Fibroblast of skin of left biceps (primary cell): ENCODE measurements around the gene ZFHX3.

Source experiments
- DNase-seq, 2 experiments: peaks; one replicate each; pipeline ENCODE4 v3.0.0-alpha.2; 2013; ENCODE audit warnings: low read depth in 2 of 2

The ZFHX3 gene

DNA sequence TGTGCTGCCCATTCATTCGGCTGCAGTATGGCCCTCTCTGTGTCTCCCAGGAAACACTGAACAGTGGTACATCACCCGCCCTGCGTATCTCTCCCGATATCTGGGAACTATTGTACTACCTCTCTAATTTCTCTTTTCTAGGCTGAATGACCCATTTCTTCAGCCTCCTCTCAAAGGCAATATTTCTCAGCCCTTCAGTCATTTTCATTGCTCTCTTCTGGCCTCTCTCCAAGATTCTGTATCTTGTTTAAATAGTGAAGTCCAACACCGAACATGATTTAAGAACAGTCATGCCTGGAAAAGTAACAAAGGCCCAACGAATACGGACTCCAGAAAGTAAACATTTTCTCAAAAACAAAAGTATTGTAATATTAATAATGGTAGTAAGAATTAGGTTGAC, 220.1 kb downstream of the ZFHX3 start:
- no peak for DNase-seq

DNA sequence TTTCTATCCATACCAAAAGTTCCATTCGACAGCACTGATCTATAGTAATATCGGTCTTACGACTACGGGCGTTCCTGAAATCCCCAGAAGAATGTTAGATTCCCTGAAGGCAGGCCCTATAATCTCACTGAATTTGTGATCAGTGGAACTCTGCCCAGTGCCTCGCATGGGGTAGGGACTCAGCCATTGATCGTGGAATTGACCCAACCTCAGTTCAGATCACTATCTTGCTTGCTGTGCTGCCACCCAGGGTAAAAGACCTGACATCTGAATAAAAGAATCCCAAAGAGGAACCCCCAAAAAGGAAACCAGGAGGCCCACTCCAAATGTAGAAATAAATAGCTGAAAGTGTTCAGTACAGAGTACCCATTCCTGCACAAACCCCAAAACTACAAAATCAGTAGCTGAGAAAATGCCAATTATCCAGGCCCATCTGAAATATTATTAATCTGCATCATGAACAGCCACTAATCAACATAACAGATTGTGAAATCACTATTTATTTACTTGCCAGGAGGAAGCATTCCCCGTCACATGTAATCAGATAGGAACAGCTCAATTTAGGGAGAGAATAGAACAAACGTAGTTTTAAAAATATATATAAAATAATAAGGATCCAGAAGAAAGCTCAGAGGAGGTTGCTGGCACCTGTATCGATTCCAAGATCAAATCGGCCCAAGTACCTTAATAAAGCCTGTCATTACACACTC, 221.9 kb downstream of the ZFHX3 start:
- DNase-seq: no peak

DNA sequence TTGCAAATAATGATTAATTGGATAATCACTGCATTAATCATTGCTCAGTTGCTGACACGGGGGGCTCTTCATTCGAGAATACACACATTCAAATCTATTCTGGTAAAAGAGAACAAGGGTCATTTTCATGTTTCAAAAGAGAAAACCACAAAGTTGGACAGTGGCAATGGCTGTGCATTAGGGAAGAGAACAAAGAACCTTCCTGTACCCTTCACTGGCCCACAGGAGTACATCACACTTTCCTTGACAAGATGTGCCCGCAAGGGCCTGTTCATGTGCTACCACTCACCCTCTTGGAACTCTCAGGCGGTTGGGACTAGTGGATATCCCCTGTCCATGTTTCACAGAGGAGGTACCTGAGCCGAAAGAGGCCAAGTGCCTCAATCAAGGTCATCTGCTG, 223.2 kb downstream of the ZFHX3 start:
- DNase-seq: no peak

DNA sequence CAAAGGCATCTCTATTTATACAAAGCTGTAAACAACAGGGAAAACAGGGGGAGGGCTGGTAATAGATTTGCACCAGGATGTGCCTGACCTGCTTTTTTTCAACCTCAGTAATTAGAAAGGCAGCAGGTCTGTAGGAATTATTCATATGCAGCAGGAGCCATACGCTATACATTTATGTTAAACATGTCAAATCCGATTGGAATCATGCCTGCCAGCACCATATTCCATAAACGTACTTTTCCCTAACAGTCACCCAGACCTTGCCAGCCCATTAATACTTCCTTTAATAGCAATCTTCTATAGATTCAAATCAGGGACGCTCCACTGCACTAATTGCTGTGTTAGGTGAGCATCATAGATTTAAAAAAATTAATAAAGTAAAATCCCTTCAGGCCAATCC, 223.9 kb downstream of the ZFHX3 start:
- no peak for DNase-seq

DNA sequence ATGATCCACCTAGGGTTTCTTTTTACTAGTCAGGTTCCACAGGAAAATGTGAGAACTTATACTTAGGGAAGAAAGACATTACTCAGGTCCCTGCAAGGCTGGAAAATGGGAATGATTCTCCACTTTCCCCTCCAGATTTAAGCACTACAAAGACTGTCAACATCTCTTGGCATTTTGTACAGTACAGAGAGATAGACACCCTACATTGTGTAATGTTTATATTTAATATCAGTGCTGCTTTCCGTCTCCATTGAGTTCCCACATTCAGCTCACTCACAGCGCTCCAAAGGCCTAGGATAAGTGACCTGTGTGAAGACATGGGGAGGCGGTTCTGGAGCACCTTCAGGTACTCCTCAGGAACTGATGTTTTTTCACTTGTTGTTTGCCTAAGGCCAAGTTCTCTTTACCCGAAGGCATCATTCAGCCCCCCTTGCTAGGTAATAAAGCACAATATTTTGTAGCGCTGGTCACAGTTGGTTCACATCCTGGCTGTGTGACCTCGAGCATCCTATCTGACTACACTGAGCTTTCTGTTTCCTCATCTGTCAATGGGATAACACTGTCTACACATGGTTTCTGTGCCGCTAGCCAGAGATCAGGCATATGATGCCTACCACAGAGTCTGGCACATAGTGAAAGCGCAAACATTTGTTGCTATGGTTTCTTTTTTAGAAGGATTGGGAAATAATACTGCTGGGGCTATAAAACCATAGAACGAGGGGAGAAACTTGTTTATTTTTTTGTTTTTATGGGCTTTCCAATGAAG, 226.6 kb downstream of the ZFHX3 start:
- no peak for DNase-seq

DNA sequence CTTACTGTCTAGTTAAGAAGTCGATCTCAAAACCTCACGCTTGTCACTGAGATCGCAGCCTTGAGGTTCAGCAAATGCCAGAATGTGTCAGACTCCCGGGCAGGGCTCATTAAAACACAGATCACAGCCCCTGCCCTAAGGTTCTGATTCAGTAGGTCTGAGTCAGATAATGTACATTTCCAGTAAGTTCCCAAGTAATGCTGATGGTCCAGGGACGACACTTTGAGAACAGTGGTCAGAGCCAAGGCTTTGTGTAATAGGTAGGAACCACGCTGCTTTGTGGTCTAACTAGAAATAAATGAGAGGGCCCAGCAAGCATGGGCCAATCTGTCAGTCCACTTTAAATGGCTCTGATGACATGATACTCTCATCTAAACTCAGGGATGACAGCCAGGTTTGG, 228.6 kb downstream of the ZFHX3 start:
- DNase-seq: peak in 1 of 2 experiments; percentile 32

DNA sequence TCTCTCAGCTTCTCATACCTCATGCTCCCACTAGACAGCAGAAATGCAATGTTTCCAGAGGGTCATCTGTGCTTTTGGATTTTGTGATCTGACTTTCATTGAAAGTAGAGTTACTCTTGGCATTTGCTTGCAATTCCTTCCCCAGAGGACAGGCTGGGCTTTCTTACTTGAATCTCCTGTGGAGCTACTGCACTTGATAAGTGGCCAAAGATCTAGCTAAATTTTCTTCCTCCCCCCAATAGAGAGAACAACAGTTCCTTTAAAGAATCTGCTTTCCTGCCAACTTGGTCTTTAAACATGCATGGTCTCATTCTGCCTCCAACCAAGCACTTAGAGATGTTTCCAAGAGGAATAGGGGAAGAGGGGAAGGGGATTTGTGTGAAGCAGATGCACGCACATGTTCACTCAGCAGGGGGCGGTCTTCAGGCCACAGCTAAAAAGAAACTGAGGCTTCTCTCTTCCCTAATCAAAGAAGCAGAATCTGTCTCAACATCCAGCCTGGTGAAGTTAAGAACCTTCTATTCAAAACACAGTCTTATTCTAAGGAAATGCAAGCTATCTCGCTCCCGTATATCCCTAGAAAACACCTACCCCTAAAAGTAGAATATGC, 229.6 kb downstream of the ZFHX3 start:
- DNase-seq: no peak

DNA sequence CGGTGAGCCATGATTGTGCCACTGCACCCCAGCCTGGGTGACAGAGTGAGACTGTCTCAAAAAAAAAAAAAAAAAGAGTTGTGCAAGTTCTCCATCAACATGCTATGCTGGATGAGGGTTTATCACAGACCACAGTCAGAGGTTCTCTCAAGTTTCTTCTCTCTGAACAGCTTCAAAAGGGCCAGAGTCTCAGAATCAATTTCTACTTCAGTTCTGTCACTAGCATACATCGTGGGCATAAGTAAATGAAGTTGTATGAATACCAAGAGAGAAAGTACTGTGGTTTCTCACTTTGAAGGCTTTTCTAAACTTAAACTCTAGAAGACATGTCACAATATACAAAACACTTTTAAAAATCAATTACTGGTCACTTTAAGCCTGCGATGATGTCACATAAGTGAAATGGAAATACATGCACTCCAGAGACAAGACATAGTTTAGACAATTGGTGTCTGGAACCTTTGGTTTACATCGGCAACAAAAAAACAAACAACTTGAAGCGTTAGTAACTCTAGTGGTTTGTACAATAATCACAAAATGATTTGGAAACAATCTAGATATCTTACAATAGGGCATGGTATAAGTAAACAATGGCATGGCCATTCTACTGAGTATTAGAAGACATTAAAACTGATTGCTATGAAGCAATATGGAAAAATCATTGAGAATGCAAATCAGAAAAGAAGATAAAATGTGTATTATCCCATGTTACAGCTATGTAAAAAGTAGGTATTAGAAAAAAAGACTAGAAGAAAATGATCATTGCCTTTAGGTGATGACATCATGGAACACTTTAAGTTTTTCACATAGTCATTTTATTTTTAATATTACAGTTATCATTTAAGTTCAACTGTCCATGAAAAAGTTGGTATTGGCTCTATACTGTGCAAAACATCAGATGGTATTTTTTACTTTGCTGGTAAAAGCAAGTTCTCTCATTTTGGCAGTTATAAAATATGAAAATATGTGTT, 232.3 kb downstream of the ZFHX3 start:
- no peak for DNase-seq

DNA sequence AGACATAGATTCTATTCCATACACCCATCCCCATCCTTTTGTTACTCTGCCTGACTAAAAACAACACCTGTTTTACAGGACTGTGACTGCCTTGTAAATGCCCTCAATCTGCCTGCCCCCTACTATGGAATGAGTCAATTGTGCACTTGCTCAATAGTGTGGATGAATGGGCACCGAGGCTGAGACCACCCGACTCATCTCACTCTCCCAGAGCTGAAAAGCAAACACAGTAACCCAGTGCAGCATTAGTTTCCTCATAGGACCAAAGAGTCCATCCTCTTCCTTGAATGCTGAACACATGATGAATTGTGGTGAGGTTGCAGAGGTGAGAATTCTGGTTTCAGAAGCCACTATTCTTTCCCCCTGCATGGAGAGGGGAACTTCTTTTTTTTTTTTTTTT, 233.7 kb downstream of the ZFHX3 start:
- DNase-seq: no peak

DNA sequence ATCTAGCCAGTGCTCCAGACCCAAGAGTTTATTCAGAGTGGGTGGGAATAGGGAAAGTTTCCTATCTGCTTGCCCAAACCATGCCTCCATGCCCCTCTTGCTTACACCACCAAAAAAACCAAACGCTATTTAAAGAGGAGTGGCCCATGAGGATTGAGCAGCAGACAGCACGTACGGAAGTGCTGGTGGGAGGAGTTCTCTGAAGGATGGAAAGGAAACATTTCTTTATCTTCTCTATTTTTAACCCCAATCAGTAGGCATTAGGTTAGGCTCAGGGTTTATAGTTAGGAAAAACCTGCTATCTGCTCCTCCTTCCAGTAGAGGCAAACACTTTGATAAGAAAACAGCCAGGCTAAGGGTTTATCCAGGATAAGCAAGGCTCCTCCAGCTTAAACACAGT, 235.3 kb downstream of the ZFHX3 start:
- DNase-seq: no peak

DNA sequence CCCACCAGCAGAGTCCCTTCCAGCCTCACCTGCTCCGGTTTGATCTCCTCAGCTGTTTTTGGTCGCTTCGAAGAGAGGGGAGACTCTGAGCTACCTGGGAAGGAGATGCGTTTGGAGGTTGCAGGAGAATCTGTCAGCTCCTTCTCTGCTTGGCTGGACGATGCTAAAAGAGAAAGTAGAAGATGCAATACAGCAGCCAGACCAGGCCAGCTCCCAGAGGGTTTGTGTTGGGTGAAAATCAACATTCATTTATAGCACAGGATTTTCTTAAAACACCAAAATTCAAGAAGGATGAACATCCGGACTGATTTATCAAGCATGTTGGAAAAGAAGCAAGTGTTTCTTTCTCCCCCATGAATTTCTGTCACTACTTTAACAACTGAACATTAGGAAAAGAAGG, 236.1 kb downstream of the ZFHX3 start:
- no peak for DNase-seq

DNA sequence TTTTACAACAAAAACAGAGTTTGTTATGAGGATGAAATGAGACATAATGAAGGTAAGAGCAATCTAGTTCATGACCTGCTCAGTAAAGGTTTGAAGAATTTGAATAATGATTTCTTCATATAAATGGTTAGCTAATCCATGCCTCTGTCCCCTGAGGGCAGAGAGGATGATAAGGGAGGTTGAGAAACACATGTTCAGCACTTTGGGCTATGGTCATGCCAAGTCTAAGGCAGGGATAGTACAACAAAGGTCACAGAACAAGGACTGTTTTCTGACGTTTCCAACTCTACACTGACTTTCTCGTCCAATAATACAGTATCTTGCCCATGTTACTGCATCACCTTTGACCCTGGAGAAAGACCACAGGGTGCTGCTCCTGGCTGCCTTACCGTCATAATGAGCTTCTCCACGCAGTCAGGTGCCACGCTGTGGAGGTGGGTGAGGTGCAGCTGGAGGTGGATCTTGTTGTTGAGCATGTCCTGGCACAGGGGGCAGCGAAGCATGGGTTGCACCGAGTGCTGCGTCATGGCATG, 236.7 kb downstream of the ZFHX3 start:
- DNase-seq: no peak

DNA sequence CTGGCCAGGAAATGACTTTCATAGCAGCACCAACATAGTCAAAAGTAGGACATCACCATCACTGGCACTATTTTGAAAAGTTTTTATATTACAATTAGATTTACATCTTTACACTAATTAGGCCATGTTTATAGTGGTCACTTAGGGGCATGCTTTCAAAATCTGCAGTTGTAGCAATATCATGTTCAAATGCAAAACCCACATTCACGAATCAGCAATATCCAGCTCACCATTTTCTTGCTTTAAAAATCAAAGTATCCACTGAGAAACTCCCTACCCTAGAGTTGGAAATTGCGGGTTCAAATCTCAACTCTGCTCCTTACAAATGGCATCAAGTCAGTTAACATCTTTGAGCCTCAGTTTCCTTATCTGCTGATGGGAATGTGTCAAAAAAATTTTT, 237.4 kb downstream of the ZFHX3 start:
- no peak for DNase-seq

DNA sequence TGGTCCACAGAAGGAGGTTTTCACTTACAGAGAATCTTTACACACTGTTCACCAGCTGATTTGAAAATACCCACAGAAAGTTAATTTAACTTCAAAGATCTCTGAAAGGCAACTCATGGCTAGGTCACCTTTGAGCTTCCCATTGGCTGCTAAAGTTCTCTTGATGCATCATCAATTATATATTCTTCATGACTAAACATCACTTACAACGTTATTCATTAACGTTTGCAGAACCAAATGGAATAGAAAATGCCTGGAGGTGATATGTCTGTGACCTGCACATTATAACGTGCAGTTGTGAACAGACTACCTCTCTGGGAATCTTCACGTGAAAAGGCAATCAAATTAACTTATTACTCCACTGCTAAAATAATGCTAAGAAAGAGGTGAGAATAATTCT, 238.5 kb downstream of the ZFHX3 start:
- DNase-seq: no peak

DNA sequence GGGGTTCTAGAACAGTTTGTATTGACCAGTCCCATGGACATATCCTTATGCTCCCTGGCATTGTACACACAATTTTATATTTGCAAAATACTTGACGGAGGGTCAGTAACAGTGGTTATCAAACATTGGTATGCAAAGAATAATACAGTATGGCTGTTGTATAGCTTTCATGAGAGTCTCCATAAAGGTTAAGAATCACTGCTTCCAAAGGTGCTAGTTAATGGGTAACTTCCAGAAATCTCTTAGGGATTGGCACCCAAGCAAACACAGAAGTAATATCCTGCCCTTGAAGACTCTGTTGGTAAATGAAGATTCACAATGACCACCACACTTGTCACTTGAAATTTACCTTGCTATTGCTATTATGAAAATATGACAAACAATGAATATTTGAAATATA, 239.2 kb downstream of the ZFHX3 start:
- DNase-seq: no peak

DNA sequence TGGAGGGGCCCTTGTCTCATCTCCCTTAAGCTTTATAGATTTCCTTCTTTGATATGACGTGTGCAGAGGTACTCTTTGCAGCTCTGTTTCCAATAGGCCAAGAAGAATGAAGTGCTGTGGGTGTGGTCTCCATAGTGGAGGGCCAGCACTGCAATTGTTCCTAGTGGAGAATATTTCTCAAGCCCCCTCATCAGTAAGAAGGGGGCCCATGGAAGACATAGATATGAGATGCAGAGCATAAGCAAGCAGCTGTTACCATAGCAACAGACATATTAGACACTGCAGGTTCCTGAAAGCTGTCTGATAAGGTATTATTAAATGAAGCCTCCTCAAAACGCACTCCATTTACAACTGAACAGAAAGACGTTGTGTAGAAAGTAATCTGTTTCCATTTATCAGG, 240.7 kb downstream of the ZFHX3 start:
- no peak for DNase-seq

DNA sequence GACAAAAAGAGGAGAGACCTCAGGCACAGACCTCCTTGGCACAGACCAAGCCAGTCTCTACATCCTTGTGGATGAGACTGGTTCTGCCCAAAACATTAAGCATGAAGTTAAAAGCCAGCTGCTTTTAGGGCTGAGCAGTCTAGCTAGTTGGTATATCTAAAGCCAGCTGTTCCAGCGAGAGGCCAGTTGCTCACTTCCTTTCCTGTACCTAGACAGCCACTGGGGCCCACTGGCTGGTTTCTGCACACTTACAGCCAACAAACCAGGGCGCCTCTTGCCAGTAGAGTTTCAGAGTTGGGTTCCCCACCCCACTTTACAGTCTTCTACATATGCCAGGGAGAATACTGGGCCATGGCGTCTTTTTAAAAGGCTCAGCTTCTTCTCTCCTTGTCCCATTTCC, 242.4 kb downstream of the ZFHX3 start:
- DNase-seq: no peak

DNA sequence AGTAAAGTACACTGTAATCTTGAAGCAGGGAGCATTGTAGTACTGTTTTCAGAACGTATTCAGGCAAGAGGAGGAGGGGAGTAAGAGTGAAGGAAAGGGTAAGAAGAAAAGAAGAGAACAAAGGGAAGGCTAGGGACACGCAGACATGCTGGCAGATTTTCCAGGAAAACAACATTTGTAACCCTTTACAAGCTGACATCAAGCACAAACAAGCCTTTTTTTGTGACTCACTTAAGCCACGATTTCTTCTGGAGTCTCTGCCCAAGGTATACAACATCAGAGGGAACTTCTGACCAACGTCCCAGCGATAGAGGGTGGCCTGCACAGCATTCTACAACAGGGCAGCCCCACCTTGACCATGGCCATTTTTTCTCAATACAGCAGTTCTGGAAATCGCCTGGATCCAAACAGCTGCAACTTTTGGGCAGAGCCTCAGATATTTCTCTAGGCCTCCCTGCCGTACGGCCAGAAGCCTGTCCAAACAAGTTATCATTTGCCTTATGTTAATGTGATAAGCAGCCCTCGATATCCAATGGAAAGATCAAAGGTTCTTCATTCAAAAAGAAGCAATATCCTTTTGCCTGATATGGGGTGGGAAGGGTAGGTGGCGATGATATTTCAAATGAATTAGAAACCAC, 247.3 kb downstream of the ZFHX3 start:
- no peak for DNase-seq

DNA sequence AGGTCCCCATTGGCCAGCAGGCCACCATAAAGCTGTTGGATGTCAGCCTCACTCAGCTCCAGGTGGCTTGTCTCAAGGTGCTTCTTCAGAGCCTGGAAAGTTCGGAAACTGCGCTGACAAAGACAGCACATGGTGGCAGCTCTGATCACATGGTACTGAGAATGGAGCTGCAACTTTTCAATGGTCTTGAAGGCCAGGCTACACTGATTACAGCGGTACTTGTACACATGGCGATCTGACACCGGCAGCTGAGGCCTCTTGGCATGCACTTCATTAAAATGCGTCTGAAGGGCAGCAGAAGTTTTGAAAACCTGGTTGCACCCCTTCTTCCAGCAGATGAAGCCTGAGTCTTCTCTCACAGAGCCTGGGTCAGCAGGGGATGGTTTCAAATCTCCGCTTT, 249.7 kb downstream of the ZFHX3 start:
- DNase-seq: no peak

DNA sequence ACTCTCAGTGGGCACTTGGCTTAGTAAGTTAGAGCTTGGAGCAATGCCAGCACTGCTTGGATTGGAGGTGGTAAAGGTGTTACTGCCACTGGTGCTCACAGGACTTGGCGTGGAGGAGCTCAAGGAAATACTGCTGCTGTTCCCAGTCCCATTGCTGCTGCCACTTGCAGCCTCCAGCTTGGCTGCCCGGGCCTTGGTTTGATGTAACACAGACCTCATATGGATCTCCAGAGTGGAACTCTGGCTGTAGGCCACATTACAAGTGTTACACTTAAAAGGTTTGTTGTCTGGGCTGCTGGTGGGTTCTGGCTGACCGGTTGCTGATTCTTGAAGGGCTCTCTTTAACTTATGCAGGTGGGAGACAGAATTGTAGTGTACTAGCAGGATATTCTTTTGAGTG, 250.3 kb downstream of the ZFHX3 start:
- no peak for DNase-seq

DNA sequence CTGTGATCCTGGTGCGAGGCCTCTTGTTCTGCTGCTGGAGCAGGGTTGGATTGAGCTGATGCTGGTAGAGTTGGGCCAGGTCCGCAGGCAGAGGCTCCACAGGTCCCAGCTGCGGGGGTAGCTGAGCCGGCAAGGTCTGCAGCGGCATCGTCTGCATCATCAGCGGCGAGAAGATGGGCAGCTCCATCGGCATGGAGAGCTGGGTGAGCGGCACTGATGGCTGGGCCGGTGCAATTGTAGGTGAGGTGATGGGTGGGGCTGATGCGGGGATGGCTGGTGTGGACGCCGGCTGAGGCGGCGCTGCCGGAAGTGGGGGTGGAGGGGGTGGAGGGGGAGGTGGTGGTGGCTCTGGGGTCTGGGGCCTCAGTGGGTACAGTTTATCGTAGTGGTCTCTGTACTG, 251.7 kb downstream of the ZFHX3 start:
- DNase-seq: no peak
